GM18505 (cell line): Measurements from ENCODE around the gene PJVK.

ENCODE experiments used
- ATAC-seq: cut with Tn5 transposase; IDR thresholded peaks from one replicate; pipeline ENCODE4 v1.9.1; 2021; ENCODE audit not compliant: unreplicated experiment
- POLR2A ChIP-seq: IDR thresholded peaks from 4 replicates; pipeline ENCODE4 v1.6.1; 2011; ENCODE audit warnings: borderline replicate concordance; ENCODE audit not compliant: insufficient read depth, insufficient read length; ENCODE audit errors: extremely low read depth

The PJVK gene

GRCh38 chr2:178510384-178510783 is 59.2 kb downstream of the PJVK start:
- no peak for TF ChIP-seq POLR2A
- no peak for ATAC-seq
